ENCODE measurements around the gene USP22. TPM values are rescaled to one million over a fixed set of nuclear protein-coding genes. Genes with fewer than 3 reads are reported as not detected.

USP22 gene
- total RNA-seq, 2 donors from 2014 or later, result 130 to 154 TPM

DNA sequence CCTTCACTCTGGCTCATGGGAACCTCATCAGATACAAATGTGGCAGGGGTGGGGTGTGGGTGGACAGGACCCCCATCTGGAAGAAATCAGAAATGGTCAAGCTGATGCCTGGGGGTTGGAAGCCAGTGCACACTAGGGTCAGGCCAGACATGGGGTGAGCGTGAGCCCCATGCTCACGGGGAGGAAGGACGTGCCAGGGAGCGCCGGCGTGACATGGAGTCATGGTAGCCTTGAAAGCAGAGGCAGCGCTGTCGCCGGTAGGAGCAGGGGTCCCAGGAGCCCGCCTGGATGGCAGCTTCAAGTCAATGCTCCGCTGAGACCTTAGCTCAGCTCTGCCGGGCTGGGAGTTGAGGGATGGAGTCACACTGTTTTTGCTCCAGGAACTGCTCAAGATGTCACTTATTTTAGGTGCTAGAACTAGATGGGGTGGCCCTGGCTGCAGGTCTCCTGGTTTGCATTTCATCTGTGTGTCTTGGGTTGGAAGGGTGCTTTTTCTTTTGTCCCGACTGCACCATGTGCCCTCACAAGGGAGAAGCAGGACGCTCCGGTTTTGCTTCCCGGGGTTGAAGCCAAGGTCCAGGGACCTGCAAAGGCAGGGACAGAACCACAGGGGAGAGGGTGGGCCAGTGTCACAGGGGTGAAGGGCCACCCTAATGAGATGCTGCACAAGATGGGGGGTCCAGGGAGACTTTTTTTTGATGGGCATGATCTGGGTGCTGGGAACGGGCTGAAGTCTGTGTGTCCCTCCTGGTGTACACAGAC lies 51.4 kb downstream of the USP22 start:
- no peak for DNase-seq (ENCODE audit: low spot score)
- H3K27ac ChIP-seq, result no peak overlapping the region
- no peak overlapping the region for H3K4me3 ChIP-seq
- TF ChIP-seq, protein P1, sequence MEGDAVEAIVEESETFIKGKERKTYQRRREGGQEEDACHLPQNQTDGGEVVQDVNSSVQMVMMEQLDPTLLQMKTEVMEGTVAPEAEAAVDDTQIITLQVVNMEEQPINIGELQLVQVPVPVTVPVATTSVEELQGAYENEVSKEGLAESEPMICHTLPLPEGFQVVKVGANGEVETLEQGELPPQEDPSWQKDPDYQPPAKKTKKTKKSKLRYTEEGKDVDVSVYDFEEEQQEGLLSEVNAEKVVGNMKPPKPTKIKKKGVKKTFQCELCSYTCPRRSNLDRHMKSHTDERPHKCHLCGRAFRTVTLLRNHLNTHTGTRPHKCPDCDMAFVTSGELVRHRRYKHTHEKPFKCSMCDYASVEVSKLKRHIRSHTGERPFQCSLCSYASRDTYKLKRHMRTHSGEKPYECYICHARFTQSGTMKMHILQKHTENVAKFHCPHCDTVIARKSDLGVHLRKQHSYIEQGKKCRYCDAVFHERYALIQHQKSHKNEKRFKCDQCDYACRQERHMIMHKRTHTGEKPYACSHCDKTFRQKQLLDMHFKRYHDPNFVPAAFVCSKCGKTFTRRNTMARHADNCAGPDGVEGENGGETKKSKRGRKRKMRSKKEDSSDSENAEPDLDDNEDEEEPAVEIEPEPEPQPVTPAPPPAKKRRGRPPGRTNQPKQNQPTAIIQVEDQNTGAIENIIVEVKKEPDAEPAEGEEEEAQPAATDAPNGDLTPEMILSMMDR (IDR thresholded peaks at IDR 0.05), result no peak
- no peak for ATAC-seq (ENCODE audit: insufficient number of reproducible peaks, low FRiP score, low read depth)
- H3K36me3 ChIP-seq, result no peaks in the 10 kb centered on the region
- H3K4me1 ChIP-seq (ENCODE audit: control insufficient read depth in 1 of 2, low read depth in 2 of 2), result peaks cover 0 to 9% of the 10 kb centered on the region in 2 donors
- H3K27me3 ChIP-seq (replicated peaks; ENCODE audit: insufficient read depth), result no peaks in the 10 kb centered on the region
- no peaks in the 10 kb centered on the region for H3K9me3 ChIP-seq

DNA sequence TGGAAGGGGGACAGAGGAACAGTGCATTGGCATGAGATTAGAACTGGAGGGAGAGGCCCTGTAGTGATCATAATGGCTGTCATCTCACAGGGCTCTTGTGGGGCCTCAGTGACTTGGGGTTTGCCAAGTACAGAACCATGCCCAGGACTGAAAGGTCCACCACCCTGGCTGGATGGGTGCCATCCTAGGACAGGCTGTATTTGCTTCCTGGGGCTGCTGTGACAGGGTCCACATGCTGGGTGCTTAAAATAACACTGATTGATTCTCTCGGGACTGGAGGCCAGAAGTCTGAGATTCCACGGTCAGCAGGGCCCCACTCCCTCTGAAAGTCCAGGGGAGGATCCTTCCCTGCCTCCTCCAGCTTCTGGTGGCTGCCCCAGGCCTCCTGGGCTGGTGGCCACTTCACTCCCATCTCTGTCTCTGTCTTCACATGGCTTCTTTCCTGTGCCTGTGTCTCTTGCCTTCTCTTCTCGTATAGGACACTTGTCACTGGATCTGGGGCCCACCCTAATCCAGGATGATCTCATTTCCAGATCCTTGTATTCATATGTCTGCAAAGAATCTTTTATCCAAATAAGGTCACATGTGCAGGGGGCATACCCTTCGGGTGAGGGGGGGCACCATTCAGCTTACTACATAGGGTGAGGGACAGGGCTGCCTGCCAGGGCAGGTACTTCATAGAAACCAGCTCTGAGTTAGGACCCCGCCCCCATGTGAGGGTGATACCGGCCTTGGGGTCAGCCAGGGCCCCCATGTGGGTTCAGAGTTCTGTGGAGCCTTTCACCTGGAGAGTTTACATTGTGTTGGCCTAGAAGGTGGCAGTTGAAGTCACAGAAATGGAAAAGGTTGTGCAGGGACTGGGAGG lies 52.6 kb downstream of the USP22 start:
- ATAC-seq (ENCODE audit: insufficient number of reproducible peaks, low FRiP score, low read depth) (no peak), DNase-seq (ENCODE audit: low spot score) (no peak)
- no peak overlapping the region for H3K4me3 ChIP-seq
- TF ChIP-seq, protein P1 (IDR thresholded peaks at IDR 0.05), result no peak
- H3K36me3 ChIP-seq, result no peaks in the 10 kb centered on the region
- H3K27me3 ChIP-seq (replicated peaks; ENCODE audit: insufficient read depth), result no peaks in the 10 kb centered on the region
- no peaks in the 10 kb centered on the region for H3K9me3 ChIP-seq
- H3K4me1 ChIP-seq (ENCODE audit: control insufficient read depth in 1 of 2, low read depth in 2 of 2), result peaks cover 0 to 9% of the 10 kb centered on the region in 2 donors
- H3K27ac ChIP-seq, result no peak overlapping the region

DNA sequence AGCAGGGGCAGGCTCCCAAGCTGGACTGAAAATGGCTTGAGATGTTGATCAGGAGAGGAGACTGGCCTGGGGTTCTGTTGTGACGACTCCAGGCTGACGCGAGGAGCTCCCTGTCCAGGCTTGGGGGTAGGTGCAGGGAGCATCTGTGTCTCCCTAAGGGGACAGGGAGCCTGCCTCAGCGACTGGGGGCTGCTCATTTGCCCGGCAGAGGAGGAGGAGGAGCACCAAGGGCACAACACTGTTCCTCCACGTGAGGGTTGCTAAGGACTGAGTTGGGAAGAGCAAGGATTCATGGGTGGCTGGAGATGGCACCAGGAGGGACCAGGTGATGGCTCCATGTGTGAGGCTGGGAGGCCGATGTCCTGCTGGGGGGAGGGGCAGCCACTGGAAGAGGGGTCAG lies 53.3 kb downstream of the USP22 start:
- Histone ChIP-seq H3K9me3 (no peaks in the 10 kb centered on the region), H3K36me3 (no peaks in the 10 kb centered on the region), H3K27ac (no peak overlapping the region), H3K4me1 (ENCODE audit: control insufficient read depth in 1 of 2, low read depth in 2 of 2) (peaks cover 0 to 9% of the 10 kb centered on the region in 2 donors), H3K4me3 (no peak overlapping the region), H3K27me3 (replicated peaks; ENCODE audit: insufficient read depth) (no peaks in the 10 kb centered on the region)
- no peak for ATAC-seq (ENCODE audit: insufficient number of reproducible peaks, low FRiP score, low read depth)
- no peak for DNase-seq (ENCODE audit: low spot score)
- TF ChIP-seq, protein P1 (IDR thresholded peaks at IDR 0.05), result no peak

DNA sequence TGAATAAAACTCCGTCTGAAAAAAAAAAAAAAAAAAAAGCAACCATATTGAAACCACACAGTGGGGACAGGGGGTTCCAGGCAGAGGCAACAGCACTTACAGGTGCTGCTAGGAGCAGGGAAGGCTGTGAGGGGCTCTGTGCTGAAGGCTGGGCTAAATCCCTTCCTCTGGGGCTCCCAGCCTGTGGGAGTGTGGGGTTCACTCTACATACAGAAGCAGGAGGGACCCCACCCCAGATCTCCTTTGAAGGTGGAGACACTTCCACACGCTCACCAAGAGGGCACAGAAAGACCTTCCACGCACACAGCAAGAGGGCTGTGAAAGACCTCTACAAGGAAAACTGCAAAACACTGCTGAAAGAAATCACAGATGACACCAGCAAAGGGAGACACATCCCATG lies 53.9 kb downstream of the USP22 start:
- ATAC-seq (ENCODE audit: insufficient number of reproducible peaks, low FRiP score, low read depth), result no peak
- TF ChIP-seq, protein P1 (IDR thresholded peaks at IDR 0.05), result no peak
- H3K36me3 ChIP-seq, result no peaks in the 10 kb centered on the region
- DNase-seq (ENCODE audit: low spot score), result no peak
- H3K4me3 ChIP-seq, result no peak overlapping the region
- no peaks in the 10 kb centered on the region for H3K9me3 ChIP-seq
- peaks cover 0 to 9% of the 10 kb centered on the region in 2 donors for H3K4me1 ChIP-seq (ENCODE audit: control insufficient read depth in 1 of 2, low read depth in 2 of 2)
- H3K27me3 ChIP-seq (replicated peaks; ENCODE audit: insufficient read depth), result no peaks in the 10 kb centered on the region
- no peak overlapping the region for H3K27ac ChIP-seq

DNA sequence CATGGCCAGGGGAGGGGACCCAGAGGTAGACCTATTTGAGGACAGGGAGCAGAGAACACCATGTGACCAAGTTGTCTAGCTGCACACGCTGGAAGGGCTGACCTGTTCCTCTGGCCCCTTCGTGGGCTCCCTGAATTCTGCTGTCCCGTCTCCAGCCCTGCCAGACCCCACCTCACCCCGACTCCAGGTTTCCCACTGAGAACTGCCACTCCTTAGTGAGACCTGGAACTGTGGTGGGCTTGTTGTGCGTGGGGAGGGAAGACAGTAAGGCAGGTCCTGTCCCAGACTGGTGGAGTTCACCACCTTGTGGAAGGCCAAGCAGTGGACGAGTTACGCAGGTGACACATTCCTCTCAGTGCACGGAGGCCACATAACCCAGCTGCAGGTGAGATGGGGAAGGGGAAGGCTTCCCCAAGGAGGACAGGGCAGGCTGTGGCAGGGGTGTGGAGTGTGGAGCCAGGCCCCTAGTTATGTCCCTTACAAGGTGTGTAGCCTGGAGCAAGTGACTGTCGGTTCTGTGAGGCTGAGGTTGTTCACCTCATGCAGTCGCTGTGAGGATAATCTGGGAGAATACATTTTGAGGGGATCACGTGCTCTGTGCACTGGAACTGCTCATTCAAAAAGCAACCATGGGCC lies 54.7 kb downstream of the USP22 start:
- no peaks in the 10 kb centered on the region for H3K9me3 ChIP-seq
- ATAC-seq (ENCODE audit: insufficient number of reproducible peaks, low FRiP score, low read depth), result no peak
- H3K4me1 ChIP-seq (ENCODE audit: control insufficient read depth in 1 of 2, low read depth in 2 of 2), result peaks cover 0 to 7% of the 10 kb centered on the region in 2 donors
- no peaks in the 10 kb centered on the region for H3K36me3 ChIP-seq
- H3K4me3 ChIP-seq, result no peak overlapping the region
- no peak overlapping the region for H3K27ac ChIP-seq
- DNase-seq (ENCODE audit: low spot score), result no peak
- no peaks in the 10 kb centered on the region for H3K27me3 ChIP-seq (replicated peaks; ENCODE audit: insufficient read depth)
- TF ChIP-seq, protein P1 (IDR thresholded peaks at IDR 0.05), result no peak
